Endothelial cell of umbilical vein (primary cell): ENCODE results near the gene STARD9. TPM values are rescaled to one million over a fixed set of nuclear protein-coding genes. Genes with fewer than 3 reads are reported as not detected.

ENCODE experiments used
- BruUV-seq: library from RNA; stranded (reverse); fragments of 400-500 nt; replicated peaks from 2 replicates; lab custom pipeline; 2021; lab: Mats Ljungman, UMichigan
- CTCF ChIA-PET: fragments of 300-600, 350-600 bp; sonication (Branson Sonifier 250); formaldehyde crosslinking; loops from one replicate; lab custom pipeline; 2021; ENCODE audit warnings: antibody characterized with exemption, inconsistent platforms; lab: Charles Lee
- POLR2A ChIA-PET: fragments of 300-600, 350-600 bp; sonication (Branson Sonifier 250); formaldehyde crosslinking; loops from one replicate; lab custom pipeline; 2021; ENCODE audit warnings: antibody characterized with exemption, inconsistent platforms; lab: Charles Lee
- DNase-seq: peaks from one replicate; pipeline ENCODE4 v3.0.0-alpha.2; 2011; ENCODE audit warnings: low read depth, low spot score
- FAIRE-seq: peaks from 2 replicates; lab custom pipeline; 2011; peaks lifted over from hg19 to GRCh38; lab: Jason Lieb, UNC
- H2AFZ ChIP-seq: 2 replicates; pipeline ENCODE4 v1.6.0; 2012; ENCODE audit warnings: low read depth, low read length, control low read depth, inconsistent platforms
- H3K27ac ChIP-seq: 2 replicates; pipeline ENCODE4 v1.5.1; 2011; ENCODE audit warnings: low read depth, mild to moderate bottlenecking, control low read depth, low read length, moderate library complexity; ENCODE audit not compliant: insufficient read depth
- H3K27me3 ChIP-seq, 2 experiments: 2 replicates each; pipeline versions ENCODE4 v1.6.0 to v1.6.1; 2011; ENCODE audit warnings: low read length in 2 of 2, mixed read lengths in 1 of 2; ENCODE audit not compliant: control insufficient read depth in 2 of 2, insufficient read depth in 2 of 2
- H3K36me3 ChIP-seq, 2 experiments: 2 replicates in 1 of 2; 3 replicates in 1 of 2; pipeline ENCODE4 v1.5.1; 2011; ENCODE audit warnings: low read length in 2 of 2, mild to moderate bottlenecking in 1 of 2, moderate library complexity in 1 of 2; ENCODE audit not compliant: control insufficient read depth in 2 of 2, insufficient read depth in 2 of 2; ENCODE audit errors: extremely low read depth in 1 of 2
- H3K4me1 ChIP-seq: 3 replicates; pipeline ENCODE4 v1.5.1; 2011; ENCODE audit warnings: mild to moderate bottlenecking, low read length; ENCODE audit not compliant: control insufficient read depth, insufficient read depth; ENCODE audit errors: extremely low read depth
- H3K4me2 ChIP-seq: 2 replicates; pipeline ENCODE4 v1.6.1; 2011; ENCODE audit warnings: low read length, control low read depth, mixed read lengths; ENCODE audit not compliant: insufficient read depth
- H3K4me3 ChIP-seq, 3 experiments: fragments of 200-600 bp in 1 of 3; sonication (generic), shearing (Covaris generic) in 1 of 3; replicated peaks in 1 of 3; 2 replicates each; pipeline ENCODE4 v1.5.1; 2011 to 2016; ENCODE audit warnings: control low read depth in 3 of 3, low read length in 3 of 3, mild to moderate bottlenecking in 2 of 3, inconsistent platforms in 1 of 3, low read depth in 1 of 3, moderate library complexity in 1 of 3; ENCODE audit not compliant: insufficient read depth in 1 of 3
- H3K79me2 ChIP-seq: 2 replicates; pipeline ENCODE4 v1.6.0; 2012; ENCODE audit warnings: low read length, inconsistent platforms; ENCODE audit not compliant: control insufficient read depth, insufficient read depth
- H3K9ac ChIP-seq: replicated peaks from 2 replicates; pipeline ENCODE3; 2011; ENCODE audit warnings: low read length, control low read depth; ENCODE audit not compliant: insufficient read depth; ENCODE audit errors: extremely low read depth
- H3K9me1 ChIP-seq: replicated peaks from 3 replicates; pipeline ENCODE4 v1.6.0; 2011; ENCODE audit warnings: mild to moderate bottlenecking, low read length; ENCODE audit not compliant: control insufficient read depth, insufficient read depth; ENCODE audit errors: extremely low read depth
- H3K9me3 ChIP-seq: replicated peaks from 2 replicates; pipeline ENCODE4 v1.5.1; 2012; ENCODE audit warnings: low read length, inconsistent platforms; ENCODE audit not compliant: control insufficient read depth, insufficient read depth
- H4K20me1 ChIP-seq: replicated peaks from 2 replicates; pipeline ENCODE3; 2011; ENCODE audit warnings: mild to moderate bottlenecking, low read length; ENCODE audit not compliant: control insufficient read depth, insufficient read depth; ENCODE audit errors: extremely low read depth
- GATA2 ChIP-seq: IDR thresholded peaks from 2 replicates; pipeline ENCODE4 v1.7.0; 2011; ENCODE audit warnings: low read depth, mild to moderate bottlenecking, moderate library complexity, mixed read lengths, low read length; ENCODE audit not compliant: insufficient read length, insufficient read depth
- POLR2AphosphoS5 ChIP-seq: IDR thresholded peaks from 2 replicates; pipeline ENCODE4 v1.6.1; 2012; ENCODE audit warnings: low read depth, mild to moderate bottlenecking, control low read depth, low read length, moderate library complexity; ENCODE audit not compliant: insufficient read depth
- dilution Hi-C: fragments of 300-500 bp; cut with MboI; formaldehyde crosslinking; loops from one replicate; pipeline ENCODE4 v1.15.0; 2019; ENCODE audit warnings: low sequenced_read_pairs; ENCODE audit not compliant: extremely low pct_ligation_motif_present
- intact Hi-C: fragments of 100-400 bp; cut with micrococcal nuclease; formaldehyde crosslinking; loops from one replicate; pipeline ENCODE4 v1.10.0; 2022
- polyA plus RNA-seq, 4 experiments: library from polyadenylated mRNA; depleted of rRNA in 3 of 4; stranded (reverse) in 3 of 4; unstranded in 1 of 4; fragments of >200 nt; gene quantifications; 2 replicates each; pipeline versions ENCODE4 v1.2.1 to v1.2.3, GENCODE V29; 2011 to 2012; ENCODE audit warnings: missing spikeins in 1 of 4
- total RNA-seq: library from RNA; stranded (reverse); gene quantifications from 2 replicates; pipeline ENCODE4 v1.2.3, GENCODE V29; 2021
- TF ChIP-seq, protein P1 (sequence below): IDR thresholded peaks from 2 replicates; pipeline ENCODE4 v1.6.1; 2011; ENCODE audit not compliant: insufficient read depth, insufficient read length
- TF ChIP-seq, protein P2 (sequence below), 2 donors: IDR thresholded peaks; 1 replicate in 1 of 2; 2 replicates in 1 of 2; pipeline ENCODE4 v1.5.1; 2011; ENCODE audit warnings: low read length in 2 of 2, mild to moderate bottlenecking in 2 of 2, moderate library complexity in 2 of 2, control low read depth in 1 of 2, inconsistent platforms in 1 of 2, low read depth in 1 of 2; ENCODE audit not compliant: insufficient read depth in 1 of 2; ENCODE audit errors: extremely low read depth in 1 of 2

The STARD9 gene
- total and polyA plus RNA-seq, 2 donors (not counting 3 experiments of a cell fraction or from before 2014, with no cell fraction given) = 4.6 to 17.5 TPM

DNA sequence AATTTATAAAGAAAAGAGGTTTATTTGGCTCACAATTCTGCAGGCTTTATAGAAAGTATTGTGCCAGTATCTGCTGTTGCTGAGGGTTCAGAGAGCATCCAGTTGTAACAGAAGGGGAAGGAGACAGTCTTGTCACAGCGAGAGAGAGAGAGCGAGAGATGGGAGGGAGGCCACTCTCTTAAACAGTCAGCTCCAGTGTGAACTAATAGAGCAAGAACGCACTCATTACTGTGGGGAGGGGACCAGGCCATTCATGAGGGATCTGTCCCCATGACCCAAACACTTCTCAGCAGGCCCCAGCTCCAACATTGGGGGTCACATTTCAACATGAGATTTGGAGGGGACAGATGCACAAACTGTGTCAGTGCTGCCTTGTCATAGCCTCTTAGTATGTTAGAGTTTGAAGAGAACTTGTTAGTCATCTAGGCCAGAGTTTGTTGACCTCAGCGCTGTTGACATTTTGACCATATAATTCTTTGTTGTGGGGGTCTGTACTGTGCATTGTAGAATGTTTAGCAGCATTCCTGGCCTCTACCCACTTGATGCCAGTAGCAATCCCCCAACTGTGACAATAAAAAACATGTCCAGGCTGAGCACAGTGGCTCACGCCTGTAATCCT lies 15.3 kb downstream of the STARD9 start:
- H3K36me3 ChIP-seq = no peaks in the 10 kb centered on the region
- intact Hi-C loops = no loop called here
- dilution Hi-C loops = no loop called here
- POLR2A ChIA-PET = no interaction called here
- no peak overlapping the region for H3K4me3 ChIP-seq
- no peaks in the 10 kb centered on the region for H3K9me3 ChIP-seq
- H3K9ac ChIP-seq = no peak overlapping the region
- BruUV-seq = no TSS peak
- TF ChIP-seq, protein P1, sequence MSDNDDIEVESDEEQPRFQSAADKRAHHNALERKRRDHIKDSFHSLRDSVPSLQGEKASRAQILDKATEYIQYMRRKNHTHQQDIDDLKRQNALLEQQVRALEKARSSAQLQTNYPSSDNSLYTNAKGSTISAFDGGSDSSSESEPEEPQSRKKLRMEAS = no peak
- TF ChIP-seq GATA2 = no peak
- no peaks in the 10 kb centered on the region for H3K27me3 ChIP-seq
- CTCF ChIA-PET = interaction anchor here (0.6 to 1.4 kb wide), 4 partner anchors 16 to 269 kb away, joined by 3 read pairs; no protein-coding TSS in a partner anchor
- FAIRE-seq = no peak
- H3K9me1 ChIP-seq = no peaks in the 10 kb centered on the region
- peaks cover 2% of the 10 kb centered on the region for H3K4me1 ChIP-seq
- no peak overlapping the region for H3K4me2 ChIP-seq
- no peaks in the 10 kb centered on the region for H4K20me1 ChIP-seq
- DNase-seq = no peak
- no peak overlapping the region for H3K27ac ChIP-seq
- no peaks in the 10 kb centered on the region for H3K79me2 ChIP-seq
- H2AFZ ChIP-seq = no peak overlapping the region

DNA sequence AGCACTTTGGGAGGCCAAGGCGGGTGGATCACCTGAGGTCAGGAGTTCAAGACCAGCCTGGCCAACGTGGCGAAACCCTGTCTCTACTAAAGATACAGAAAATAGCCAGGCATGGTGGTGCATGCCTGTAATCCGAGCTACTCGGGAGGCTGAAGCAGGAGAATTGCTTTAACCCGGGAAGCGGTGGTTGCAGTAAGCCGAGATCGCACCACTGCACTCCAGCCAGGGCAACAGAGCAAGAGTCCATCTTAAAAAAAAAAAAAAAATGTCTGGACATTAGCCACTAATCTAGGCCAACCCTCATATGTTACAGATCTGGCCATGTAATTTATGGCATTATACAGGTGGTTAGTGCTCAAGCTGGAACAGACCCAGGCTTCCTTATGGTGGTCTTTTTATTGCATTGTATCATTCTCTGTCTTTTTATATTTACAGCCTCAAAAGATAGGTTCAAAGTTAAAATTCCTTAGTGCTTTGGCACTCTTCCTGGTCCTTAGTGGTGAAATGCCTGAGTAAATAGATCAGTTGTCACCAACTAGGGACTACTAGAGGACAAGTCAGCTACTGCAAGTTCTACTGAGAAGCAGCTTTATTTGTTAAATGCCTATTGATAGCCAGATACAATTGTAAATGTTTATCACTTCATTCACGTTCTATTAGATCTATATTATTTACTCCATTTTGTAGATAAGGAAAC lies 16.0 kb downstream of the STARD9 start:
- Histone ChIP-seq H3K4me1 (peaks cover 2% of the 10 kb centered on the region), H3K9ac (no peak overlapping the region), H2AFZ (no peak overlapping the region), H3K9me1 (no peaks in the 10 kb centered on the region), H3K27me3 (no peaks in the 10 kb centered on the region), H3K36me3 (no peaks in the 10 kb centered on the region), H3K4me2 (no peak overlapping the region), H3K27ac (no peak overlapping the region), H3K4me3 (no peak overlapping the region), H3K79me2 (no peaks in the 10 kb centered on the region), H3K9me3 (no peaks in the 10 kb centered on the region), H4K20me1 (no peaks in the 10 kb centered on the region)
- ChIA-PET POLR2A (no interaction called here), CTCF (interaction anchor here (0.6 to 2.2 kb wide), 11 partner anchors 8 to 269 kb away, joined by 3 to 10 read pairs (median 3); no protein-coding TSS in a partner anchor)
- TF ChIP-seq POLR2AphosphoS5 = no peak
- TF ChIP-seq, protein P2, sequence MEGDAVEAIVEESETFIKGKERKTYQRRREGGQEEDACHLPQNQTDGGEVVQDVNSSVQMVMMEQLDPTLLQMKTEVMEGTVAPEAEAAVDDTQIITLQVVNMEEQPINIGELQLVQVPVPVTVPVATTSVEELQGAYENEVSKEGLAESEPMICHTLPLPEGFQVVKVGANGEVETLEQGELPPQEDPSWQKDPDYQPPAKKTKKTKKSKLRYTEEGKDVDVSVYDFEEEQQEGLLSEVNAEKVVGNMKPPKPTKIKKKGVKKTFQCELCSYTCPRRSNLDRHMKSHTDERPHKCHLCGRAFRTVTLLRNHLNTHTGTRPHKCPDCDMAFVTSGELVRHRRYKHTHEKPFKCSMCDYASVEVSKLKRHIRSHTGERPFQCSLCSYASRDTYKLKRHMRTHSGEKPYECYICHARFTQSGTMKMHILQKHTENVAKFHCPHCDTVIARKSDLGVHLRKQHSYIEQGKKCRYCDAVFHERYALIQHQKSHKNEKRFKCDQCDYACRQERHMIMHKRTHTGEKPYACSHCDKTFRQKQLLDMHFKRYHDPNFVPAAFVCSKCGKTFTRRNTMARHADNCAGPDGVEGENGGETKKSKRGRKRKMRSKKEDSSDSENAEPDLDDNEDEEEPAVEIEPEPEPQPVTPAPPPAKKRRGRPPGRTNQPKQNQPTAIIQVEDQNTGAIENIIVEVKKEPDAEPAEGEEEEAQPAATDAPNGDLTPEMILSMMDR (IDR thresholded peaks at IDR 0.05; ENCODE audit: extremely low read depth in 1 of 2, insufficient read depth in 1 of 2, low read depth in 1 of 2, low read length in 2 of 2) = peak in 1 of 2 donors; percentile 40
- intact Hi-C loops = no loop called here
- FAIRE-seq = no peak
- peak; percentile 47 for DNase-seq
- dilution Hi-C loops = no loop called here
- no TSS peak for BruUV-seq
